Liver (tissue), 9 donors: Measurements from ENCODE around the gene TNS3. TPM values are rescaled to one million over a fixed set of nuclear protein-coding genes. Genes with fewer than 3 reads are reported as not detected.

Experiments
- DNase-seq: peaks from one replicate; pipeline ENCODE4 v3.0.0-alpha.2; 2017; ENCODE audit warnings: low spot score
- H3K27ac ChIP-seq, 2 donors: one replicate each; pipeline ENCODE4 v1.7.0; 2013; ENCODE audit warnings: inconsistent platforms in 2 of 2, low read length in 2 of 2, control low read depth in 1 of 2, low read depth in 1 of 2, mild to moderate bottlenecking in 1 of 2
- H3K27me3 ChIP-seq, 4 donors: one replicate each; pipeline versions ENCODE4 v1.6.1 to v1.7.0; 2013; ENCODE audit warnings: low read length in 3 of 4, inconsistent platforms in 1 of 4, mild to moderate bottlenecking in 1 of 4, moderate library complexity in 1 of 4; ENCODE audit not compliant: control insufficient read depth in 4 of 4, insufficient read depth in 4 of 4
- H3K36me3 ChIP-seq, 4 donors: one replicate each; pipeline versions ENCODE4 v1.6.1 to v1.7.0; 2013; ENCODE audit warnings: low read length in 3 of 4, mild to moderate bottlenecking in 3 of 4, low read depth in 1 of 4, moderate library complexity in 1 of 4; ENCODE audit not compliant: control insufficient read depth in 4 of 4, insufficient read depth in 3 of 4
- H3K4me1 ChIP-seq, 4 donors: one replicate each; pipeline versions ENCODE4 v1.6.1 to v1.7.0; 2013; ENCODE audit warnings: low read length in 3 of 4, mild to moderate bottlenecking in 3 of 4, moderate library complexity in 1 of 4; ENCODE audit not compliant: control insufficient read depth in 4 of 4, insufficient read depth in 4 of 4
- H3K4me3 ChIP-seq, 3 donors: one replicate each; pipeline versions ENCODE4 v1.6.1 to v1.7.0; 2013; ENCODE audit warnings: low read length in 3 of 3, control low read depth in 1 of 3, low read depth in 1 of 3, mild to moderate bottlenecking in 1 of 3
- H3K9ac ChIP-seq, 2 donors: one replicate each; pipeline ENCODE4 v1.7.0; 2013; ENCODE audit warnings: low read length in 2 of 2, mild to moderate bottlenecking in 2 of 2, moderate library complexity in 2 of 2, control low read depth in 1 of 2, low read depth in 1 of 2
- H3K9me3 ChIP-seq, 4 donors: one replicate each; pipeline versions ENCODE4 v1.6.1 to v1.7.0; 2013; ENCODE audit warnings: low read length in 3 of 4; ENCODE audit not compliant: control insufficient read depth in 4 of 4
- ATF3 ChIP-seq: IDR thresholded peaks from 2 replicates; pipeline ENCODE4 v1.6.1; 2016; ENCODE audit warnings: antibody characterized with exemption
- CTCF ChIP-seq: fragments of 150-350 bp; IDR thresholded peaks from 2 replicates; pipeline ENCODE4 v1.5.1; 2017; ENCODE audit warnings: improper control_type of control experiment, low read depth, low read length; ENCODE audit not compliant: missing input control
- FOXA1 ChIP-seq: IDR thresholded peaks from 2 replicates; pipeline ENCODE4 v1.6.1; 2016; ENCODE audit warnings: antibody characterized with exemption
- FOXA2 ChIP-seq: IDR thresholded peaks from 2 replicates; pipeline ENCODE4 v1.6.1; 2016; ENCODE audit warnings: antibody characterized with exemption
- HNF4G ChIP-seq: IDR thresholded peaks from 2 replicates; pipeline ENCODE4 v1.6.1; 2016; ENCODE audit warnings: antibody characterized with exemption
- MAX ChIP-seq: IDR thresholded peaks from 2 replicates; pipeline ENCODE4 v1.6.1; 2016; ENCODE audit warnings: antibody characterized with exemption
- NR2F2 ChIP-seq: IDR thresholded peaks from 2 replicates; pipeline ENCODE4 v1.6.1; 2016; ENCODE audit warnings: antibody characterized with exemption
- REST ChIP-seq: IDR thresholded peaks from 2 replicates; pipeline ENCODE4 v1.6.1; 2016; ENCODE audit warnings: antibody characterized with exemption, mild to moderate bottlenecking
- RXRA ChIP-seq, 2 donors: IDR thresholded peaks; 2 replicates each; pipeline ENCODE4 v1.6.1; 2017 to 2018; ENCODE audit warnings: antibody characterized with exemption in 2 of 2, mild to moderate bottlenecking in 1 of 2
- SP1 ChIP-seq: IDR thresholded peaks from 2 replicates; pipeline ENCODE4 v1.6.1; 2018; ENCODE audit warnings: antibody characterized with exemption, mild to moderate bottlenecking
- TAF1 ChIP-seq: conservative IDR thresholded peaks from 2 replicates; pipeline ENCODE4 v1.6.1; 2016; ENCODE audit warnings: antibody characterized with exemption, mild to moderate bottlenecking
- WGBS: extraction: QIAGEN DNeasy Blood & Tissue Kit; methylation state at CpG from one replicate; pipeline ENCODE4 v1.1.7; 2013; 5-methylcytosine and 5-hydroxymethylcytosine counted together
- polyA plus RNA-seq, 2 donors: library from polyadenylated mRNA; stranded (reverse) in 1 of 2; unstranded in 1 of 2; fragments of 200-250 nt in 1 of 2; fragments of >200 nt in 1 of 2; fragmentation: Nextera tagmentation in 1 of 2; extraction: Ambion mirVana in 1 of 2; gene quantifications; one replicate each; pipeline versions ENCODE4 v1.2.1 to v1.2.3, GENCODE V29; 2013 to 2015
- total RNA-seq, 2 donors: library from RNA; depleted of rRNA; stranded (reverse); fragments of >200 nt; gene quantifications; one replicate each; pipeline ENCODE4 v1.2.3, GENCODE V29; 2014
- donor health status: healthy.
- donor health status: healthy.
- donor health status: healthy.
- donor health status: healthy.
- donor health status: healthy.

Gene TNS3
- total and polyA plus RNA-seq, 4 donors: 16.8 to 100 (median 29.5) TPM

- Histone ChIP-seq H3K4me3 (no peak overlapping the region), H3K27me3 (no peaks in the 10 kb centered on the region), H3K4me1 (peaks cover 6 to 57% (median 46%) of the 10 kb centered on the region in 4 donors), H3K9me3 (no peaks in the 10 kb centered on the region), H3K36me3 (no peaks in the 10 kb centered on the region), H3K9ac (no peak overlapping the region), H3K27ac (no peak overlapping the region)
- peak; percentile 24 for TF ChIP-seq MAX
- no peak for TF ChIP-seq SP1
- TF ChIP-seq FOXA1: no peak
- no peak for TF ChIP-seq ATF3
- TF ChIP-seq NR2F2: no peak
- TF ChIP-seq CTCF: no peak
- no peak for TF ChIP-seq RXRA (IDR thresholded peaks at IDR 0.05)
- TF ChIP-seq REST: no peak
- no peak for TF ChIP-seq TAF1
- DNase-seq: no peak
- 71% methylated on average over 4 of the region's 4 CpGs for WGBS
Measured at GRCh38 chr7:47601119-47601880, 19.4 kb upstream of the TNS3 start.

GRCh38 chr7:47600199-47601118, 18.5 kb upstream of the TNS3 start:
- Histone ChIP-seq H3K36me3 (no peaks in the 10 kb centered on the region), H3K9me3 (no peaks in the 10 kb centered on the region), H3K27me3 (no peaks in the 10 kb centered on the region), H3K27ac (no peak overlapping the region), H3K4me1 (peaks cover 6 to 50% (median 39%) of the 10 kb centered on the region in 4 donors), H3K4me3 (no peak overlapping the region), H3K9ac (no peak overlapping the region)
- 63% methylated on average over 15 of the region's 15 CpGs for WGBS
- DNase-seq: no peak
- TF ChIP-seq HNF4G (no peak), NR2F2 (peak; percentile 57), FOXA2 (no peak), RXRA (IDR thresholded peaks at IDR 0.05) (peak in 1 of 2 donors; percentile 25)
